GM12875 (cell line): Measurements from ENCODE around the gene DAND5.
"Not testable (repeated sequence)": the region's sequence is repeated elsewhere in the genome, so short reads cannot be mapped to it uniquely, and the experiment has no call there.

Source experiments
- H3K4me3 ChIP-seq: one replicate; pipeline ENCODE4 v1.5.1; 2011; ENCODE audit warnings: low read depth, low read length, control low read depth
- CTCF ChIP-seq: IDR thresholded peaks from 2 replicates; pipeline ENCODE4 v1.5.1; 2011; ENCODE audit warnings: low read depth, mild to moderate bottlenecking, control low read depth, inconsistent platforms, low read length, moderate library complexity, borderline replicate concordance; ENCODE audit not compliant: insufficient read depth

Gene DAND5

GRCh38 chr19:12953138-12953798, 16.1 kb upstream of the DAND5 start:
- no peak overlapping the region for H3K4me3 ChIP-seq
- no peak for TF ChIP-seq CTCF

- no peak for TF ChIP-seq CTCF
- H3K4me3 ChIP-seq, result no peak overlapping the region
Measured at GRCh38 chr19:12953799-12954611, 15.4 kb upstream of the DAND5 start.

- no peak for TF ChIP-seq CTCF
- no peak overlapping the region for H3K4me3 ChIP-seq
Measured at GRCh38 chr19:12954612-12954962, 14.8 kb upstream of the DAND5 start.

- not testable (repeated sequence) for H3K4me3 ChIP-seq
Measured at GRCh38 chr19:12955575-12955974, 13.8 kb upstream of the DAND5 start.

GRCh38 chr19:12955996-12956395, 13.4 kb upstream of the DAND5 start:
- peak overlapping the region; percentile 99 for H3K4me3 ChIP-seq
- no peak for TF ChIP-seq CTCF

GRCh38 chr19:12956446-12957388, 12.7 kb upstream of the DAND5 start, which contains the start of gene GADD45GIP1:
GADD45GIP1 (minus strand) TSS chr19:12957223; CDS start chr19:12957212, 11 bp downstream.
- TF ChIP-seq CTCF, result no peak
- H3K4me3 ChIP-seq, result peak within 1 kb of the TSS; percentile 99

- H3K4me3 ChIP-seq, result peak overlapping the region; percentile 99
Measured at GRCh38 chr19:12957389-12957952, 11.9 kb upstream of the DAND5 start.

- no peak for TF ChIP-seq CTCF
- no peak overlapping the region for H3K4me3 ChIP-seq
Measured at GRCh38 chr19:12959481-12959880, 9.9 kb upstream of the DAND5 start.
